ENCODE measurements around the gene ERO1B.

Gene ERO1B

DNA sequence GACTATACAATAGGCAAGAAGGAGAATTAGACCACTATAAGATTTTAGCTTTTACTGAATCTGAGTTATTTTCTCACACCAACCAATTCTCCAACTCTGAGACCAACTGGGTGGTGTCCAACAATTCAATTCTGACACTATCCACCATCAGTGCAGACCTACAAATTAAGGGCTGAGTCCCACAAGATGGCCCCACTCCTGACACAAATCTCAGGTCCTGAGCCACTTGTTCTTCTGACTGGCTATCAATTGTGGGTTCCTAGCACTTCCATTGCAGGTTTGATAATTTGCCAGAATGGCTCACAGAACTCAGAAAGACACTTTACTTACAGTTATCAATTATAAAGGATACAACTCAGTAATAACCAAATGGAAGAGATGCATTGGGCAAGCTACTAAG, 6.7 kb downstream of the ERO1B start:
- no peak overlapping the region for H3K9ac ChIP-seq (ENCODE audit: insufficient read length, low read depth)
- no peak for DNase-seq (ENCODE audit: low read depth, low spot score)
- H3K4me3 ChIP-seq (ENCODE audit: insufficient read length, low read depth), result no peak overlapping the region
- peaks cover 4% of the 10 kb centered on the region for H3K27me3 ChIP-seq (ENCODE audit: insufficient read depth, insufficient read length)
- H3K4me1 ChIP-seq (ENCODE audit: insufficient read depth, insufficient read length), result no peaks in the 10 kb centered on the region
- H3K9me3 ChIP-seq (ENCODE audit: insufficient read depth, low read length), result no peaks in the 10 kb centered on the region
- TF ChIP-seq YY1 (IDR thresholded peaks at IDR 0.05; ENCODE audit: insufficient read depth, insufficient read length), result no peak
- no peak for TF ChIP-seq ZNF274 (IDR thresholded peaks at IDR 0.05; ENCODE audit: low read depth, low read length)
- no peaks in the 10 kb centered on the region for H3K36me3 ChIP-seq (ENCODE audit: insufficient read depth, insufficient read length, low read length)

DNA sequence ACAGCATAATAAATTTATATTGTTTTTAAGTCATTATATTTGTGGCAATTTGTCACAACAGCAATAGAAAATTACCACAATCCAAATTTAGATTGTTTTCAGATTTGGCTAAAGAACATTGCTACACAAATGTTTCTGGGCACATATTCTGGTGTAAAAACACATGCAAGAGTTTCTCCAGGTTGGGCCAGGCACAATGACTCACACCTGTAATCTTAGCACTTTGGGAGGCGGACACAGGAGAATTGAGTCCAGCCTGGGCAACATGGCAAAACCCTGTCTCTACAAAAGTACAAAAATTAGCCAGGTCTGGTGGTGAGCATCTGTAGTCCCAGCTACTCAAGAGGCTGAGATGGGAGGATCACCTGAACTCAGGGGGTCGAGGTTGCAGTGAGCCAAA, 8.4 kb downstream of the ERO1B start:
- TF ChIP-seq YY1 (IDR thresholded peaks at IDR 0.05; ENCODE audit: insufficient read depth, insufficient read length) (no peak), ZNF274 (IDR thresholded peaks at IDR 0.05; ENCODE audit: low read depth, low read length) (no peak), SUZ12 (IDR thresholded peaks at IDR 0.05; ENCODE audit: extremely low read depth, insufficient read depth, insufficient read length) (no peak)
- H3K4me1 ChIP-seq (ENCODE audit: insufficient read depth, insufficient read length), result no peaks in the 10 kb centered on the region
- H3K36me3 ChIP-seq (ENCODE audit: insufficient read depth, insufficient read length, low read length), result no peaks in the 10 kb centered on the region
- no peak for DNase-seq (ENCODE audit: low read depth, low spot score)
- H3K9me3 ChIP-seq (ENCODE audit: insufficient read depth, low read length), result no peaks in the 10 kb centered on the region
- H3K9ac ChIP-seq (ENCODE audit: insufficient read length, low read depth), result no peak overlapping the region
- H3K4me3 ChIP-seq (ENCODE audit: insufficient read length, low read depth), result no peak overlapping the region
- H3K27me3 ChIP-seq (ENCODE audit: insufficient read depth, insufficient read length), result no peaks in the 10 kb centered on the region

- H3K9ac ChIP-seq (ENCODE audit: insufficient read length, low read depth), result no peak overlapping the region
- no peak for DNase-seq (ENCODE audit: low read depth, low spot score)
- H3K9me3 ChIP-seq (ENCODE audit: insufficient read depth, low read length), result no peaks in the 10 kb centered on the region
- H3K27me3 ChIP-seq (ENCODE audit: insufficient read depth, insufficient read length), result no peaks in the 10 kb centered on the region
- no peak overlapping the region for H3K4me3 ChIP-seq (ENCODE audit: insufficient read length, low read depth)
- no peaks in the 10 kb centered on the region for H3K36me3 ChIP-seq (ENCODE audit: insufficient read depth, insufficient read length, low read length)
- no peaks in the 10 kb centered on the region for H3K4me1 ChIP-seq (ENCODE audit: insufficient read depth, insufficient read length)
- no peak for TF ChIP-seq YY1 (IDR thresholded peaks at IDR 0.05; ENCODE audit: insufficient read depth, insufficient read length)
- no peak for TF ChIP-seq ZNF274 (IDR thresholded peaks at IDR 0.05; ENCODE audit: low read depth, low read length)
- TF ChIP-seq SUZ12 (IDR thresholded peaks at IDR 0.05; ENCODE audit: extremely low read depth, insufficient read depth, insufficient read length), result no peak
These were observed 12.3 kb downstream of the ERO1B start for GRCh38 chr1:236269439-236269838.

DNA sequence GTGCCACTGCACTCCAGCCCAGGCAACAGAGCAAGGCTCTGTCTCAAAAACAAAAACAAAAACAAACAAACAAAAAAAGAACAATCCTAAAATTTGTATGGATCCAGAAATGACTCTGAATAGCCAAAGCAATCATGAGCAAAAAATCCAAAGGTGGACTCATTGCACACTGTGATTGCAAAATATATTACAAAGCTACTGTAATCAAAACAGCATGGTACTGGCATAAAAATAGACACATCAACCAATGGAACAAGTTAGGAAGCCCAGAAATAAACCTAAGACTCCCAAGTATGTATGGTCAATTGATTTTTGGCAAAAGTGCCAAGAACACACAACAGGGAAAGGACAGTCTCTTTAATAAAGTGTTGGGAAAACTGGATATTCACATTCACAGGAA, 19.9 kb downstream of the ERO1B start:
- DNase-seq (ENCODE audit: low read depth, low spot score), result no peak
- Histone ChIP-seq H3K27me3 (ENCODE audit: insufficient read depth, insufficient read length) (no peaks in the 10 kb centered on the region), H3K4me3 (ENCODE audit: insufficient read length, low read depth) (no peak overlapping the region), H3K9ac (ENCODE audit: insufficient read length, low read depth) (no peak overlapping the region), H3K36me3 (ENCODE audit: insufficient read depth, insufficient read length, low read length) (no peaks in the 10 kb centered on the region), H3K4me1 (ENCODE audit: insufficient read depth, insufficient read length) (no peaks in the 10 kb centered on the region), H3K9me3 (ENCODE audit: insufficient read depth, low read length) (no peaks in the 10 kb centered on the region; the same call in 1 of the 2 replicates)
- no peak for TF ChIP-seq SUZ12 (IDR thresholded peaks at IDR 0.05; ENCODE audit: extremely low read depth, insufficient read depth, insufficient read length)
- no peak for TF ChIP-seq YY1 (IDR thresholded peaks at IDR 0.05; ENCODE audit: insufficient read depth, insufficient read length)
- no peak for TF ChIP-seq ZNF274 (IDR thresholded peaks at IDR 0.05; ENCODE audit: low read depth, low read length)

GRCh38 chr1:236261033-236261432, 20.7 kb downstream of the ERO1B start:
- Histone ChIP-seq H3K27me3 (ENCODE audit: insufficient read depth, insufficient read length) (no peaks in the 10 kb centered on the region), H3K36me3 (ENCODE audit: insufficient read depth, insufficient read length, low read length) (no peaks in the 10 kb centered on the region), H3K4me3 (ENCODE audit: insufficient read length, low read depth) (no peak overlapping the region), H3K9ac (ENCODE audit: insufficient read length, low read depth) (no peak overlapping the region), H3K9me3 (ENCODE audit: insufficient read depth, low read length) (no peaks in the 10 kb centered on the region; the same call in 1 of the 2 replicates), H3K4me1 (ENCODE audit: insufficient read depth, insufficient read length) (no peaks in the 10 kb centered on the region)
- TF ChIP-seq YY1 (IDR thresholded peaks at IDR 0.05; ENCODE audit: insufficient read depth, insufficient read length), result no peak
- no peak for TF ChIP-seq ZNF274 (IDR thresholded peaks at IDR 0.05; ENCODE audit: low read depth, low read length)
- TF ChIP-seq SUZ12 (IDR thresholded peaks at IDR 0.05; ENCODE audit: extremely low read depth, insufficient read depth, insufficient read length), result no peak
- no peak for DNase-seq (ENCODE audit: low read depth, low spot score)

DNA sequence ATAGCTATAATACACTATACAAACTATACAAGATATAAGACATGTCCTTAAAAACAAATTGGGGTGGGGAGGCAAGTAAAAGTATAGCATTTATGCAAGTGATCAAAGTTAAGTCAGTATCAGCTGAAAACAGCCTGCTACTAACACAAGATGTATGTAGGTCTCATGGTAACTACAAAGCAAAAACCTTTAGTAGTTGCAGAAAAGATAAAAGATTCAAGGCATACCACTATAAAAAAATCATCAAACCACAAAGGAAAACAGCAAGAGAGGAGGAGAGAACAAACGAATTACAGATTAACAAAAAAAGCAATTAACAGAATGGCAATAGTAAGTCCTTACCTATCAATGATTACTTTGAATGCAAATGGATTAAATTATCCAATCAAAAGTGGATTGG, 22.7 kb downstream of the ERO1B start:
- no peak for DNase-seq (ENCODE audit: low read depth, low spot score)
- Histone ChIP-seq H3K9ac (ENCODE audit: insufficient read length, low read depth) (no peak overlapping the region), H3K4me3 (ENCODE audit: insufficient read length, low read depth) (no peak overlapping the region), H3K36me3 (ENCODE audit: insufficient read depth, insufficient read length, low read length) (no peaks in the 10 kb centered on the region), H3K9me3 (ENCODE audit: insufficient read depth, low read length) (no peaks in the 10 kb centered on the region; the same call in 1 of the 2 replicates), H3K27me3 (ENCODE audit: insufficient read depth, insufficient read length) (no peaks in the 10 kb centered on the region), H3K4me1 (ENCODE audit: insufficient read depth, insufficient read length) (no peaks in the 10 kb centered on the region)
- TF ChIP-seq ZNF274 (IDR thresholded peaks at IDR 0.05; ENCODE audit: low read depth, low read length), result no peak

DNA sequence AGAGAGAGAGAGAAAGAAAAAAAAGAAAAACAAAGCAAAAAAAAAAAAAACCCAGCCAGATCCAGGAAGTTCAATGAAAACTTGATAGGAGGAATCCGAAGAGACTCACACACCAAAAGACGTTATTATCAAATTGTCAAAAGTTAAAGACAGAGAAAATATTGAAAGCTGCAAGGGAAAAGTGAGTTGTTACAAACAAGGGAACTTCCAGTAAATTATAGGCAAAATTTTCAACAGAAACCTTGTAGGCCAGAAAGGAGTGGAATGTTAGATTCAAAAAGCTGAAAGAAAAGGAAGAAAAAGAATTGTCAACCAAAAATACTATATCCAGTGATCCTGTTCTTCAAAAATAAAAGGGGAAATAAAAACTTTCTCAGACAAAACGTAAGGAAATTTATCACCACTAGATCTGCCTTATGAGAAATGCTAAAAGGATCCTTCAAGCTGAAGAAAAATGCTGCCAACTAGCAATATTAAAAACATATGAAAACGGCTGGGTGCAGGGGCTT, 23.6 kb downstream of the ERO1B start:
- Histone ChIP-seq H3K4me1 (ENCODE audit: insufficient read depth, insufficient read length) (no peaks in the 10 kb centered on the region), H3K36me3 (ENCODE audit: insufficient read depth, insufficient read length, low read length) (no peaks in the 10 kb centered on the region), H3K27me3 (ENCODE audit: insufficient read depth, insufficient read length) (no peaks in the 10 kb centered on the region), H3K4me3 (ENCODE audit: insufficient read length, low read depth) (no peak overlapping the region), H3K9me3 (ENCODE audit: insufficient read depth, low read length) (no peaks in the 10 kb centered on the region; the same call in 1 of the 2 replicates), H3K9ac (ENCODE audit: insufficient read length, low read depth) (no peak overlapping the region)
- DNase-seq (ENCODE audit: low read depth, low spot score), result no peak
- TF ChIP-seq ZNF274 (IDR thresholded peaks at IDR 0.05; ENCODE audit: low read depth, low read length) (no peak), YY1 (IDR thresholded peaks at IDR 0.05; ENCODE audit: insufficient read depth, insufficient read length) (no peak), SUZ12 (IDR thresholded peaks at IDR 0.05; ENCODE audit: extremely low read depth, insufficient read depth, insufficient read length) (no peak)

GRCh38 chr1:236257216-236257615, 24.5 kb downstream of the ERO1B start:
- no peak overlapping the region for H3K9ac ChIP-seq (ENCODE audit: insufficient read length, low read depth)
- no peak overlapping the region for H3K4me3 ChIP-seq (ENCODE audit: insufficient read length, low read depth)
- no peak for DNase-seq (ENCODE audit: low read depth, low spot score)
- TF ChIP-seq YY1 (IDR thresholded peaks at IDR 0.05; ENCODE audit: insufficient read depth, insufficient read length) (no peak), ZNF274 (IDR thresholded peaks at IDR 0.05; ENCODE audit: low read depth, low read length) (no peak), SUZ12 (IDR thresholded peaks at IDR 0.05; ENCODE audit: extremely low read depth, insufficient read depth, insufficient read length) (no peak)
- no peaks in the 10 kb centered on the region for H3K4me1 ChIP-seq (ENCODE audit: insufficient read depth, insufficient read length)
- H3K36me3 ChIP-seq (ENCODE audit: insufficient read depth, insufficient read length, low read length), result no peaks in the 10 kb centered on the region
- no peaks in the 10 kb centered on the region; the same call in 1 of the 2 replicates for H3K9me3 ChIP-seq (ENCODE audit: insufficient read depth, low read length)
- H3K27me3 ChIP-seq (ENCODE audit: insufficient read depth, insufficient read length), result no peaks in the 10 kb centered on the region

All from NT2/D1 (cell line).